T-helper 17 cell (primary cell): ENCODE results near the gene PACSIN1. TPM values are rescaled to one million over a fixed set of nuclear protein-coding genes. Genes with fewer than 3 reads are reported as not detected.

Experiments
- ATAC-seq: fragments of 150-1000 bp; cut with Tn5 transposase; 2 replicates; pipeline ENCODE4 v1.10.0; 2021; ENCODE audit warnings: mild to moderate bottlenecking, moderate library complexity
- DNase-seq, 3 donors: peaks; one replicate each; pipeline versions ENCODE4 v3.0.0 to v3.0.0-alpha.2; 2020 to 2021
- H3K9me3 ChIP-seq: one replicate; pipeline ENCODE4 v1.7.0; 2013; ENCODE audit warnings: low read length, mild to moderate bottlenecking; ENCODE audit not compliant: control insufficient read depth, poor library complexity, severe bottlenecking
- H3K27ac Mint-ChIP-seq: one replicate; pipeline ENCODE4 v1.8.0; 2022; ENCODE audit warnings: mild to moderate bottlenecking, moderate library complexity, mixed read lengths
- H3K27me3 Mint-ChIP-seq: one replicate; pipeline ENCODE4 v1.8.0; 2022; ENCODE audit warnings: mixed read lengths
- H3K36me3 Mint-ChIP-seq: one replicate; pipeline ENCODE4 v1.8.0; 2022; ENCODE audit warnings: low read depth, mixed read lengths
- H3K4me1 Mint-ChIP-seq: one replicate; pipeline ENCODE4 v1.8.0; 2022; ENCODE audit warnings: mild to moderate bottlenecking, mixed read lengths
- H3K4me3 Mint-ChIP-seq: one replicate; pipeline ENCODE4 v1.8.0; 2022; ENCODE audit warnings: mild to moderate bottlenecking, moderate library complexity, mixed read lengths
- total RNA-seq, 4 donors: library from RNA in 2 of 4; stranded (reverse) in 2 of 4; gene quantifications; one replicate each; pipeline ENCODE4 v1.2.3 and lab custom pipeline; 2022 to 2026

Gene PACSIN1
- total RNA-seq, 2 donors from 2014 or later: 0.40 to 0.50 TPM

DNA sequence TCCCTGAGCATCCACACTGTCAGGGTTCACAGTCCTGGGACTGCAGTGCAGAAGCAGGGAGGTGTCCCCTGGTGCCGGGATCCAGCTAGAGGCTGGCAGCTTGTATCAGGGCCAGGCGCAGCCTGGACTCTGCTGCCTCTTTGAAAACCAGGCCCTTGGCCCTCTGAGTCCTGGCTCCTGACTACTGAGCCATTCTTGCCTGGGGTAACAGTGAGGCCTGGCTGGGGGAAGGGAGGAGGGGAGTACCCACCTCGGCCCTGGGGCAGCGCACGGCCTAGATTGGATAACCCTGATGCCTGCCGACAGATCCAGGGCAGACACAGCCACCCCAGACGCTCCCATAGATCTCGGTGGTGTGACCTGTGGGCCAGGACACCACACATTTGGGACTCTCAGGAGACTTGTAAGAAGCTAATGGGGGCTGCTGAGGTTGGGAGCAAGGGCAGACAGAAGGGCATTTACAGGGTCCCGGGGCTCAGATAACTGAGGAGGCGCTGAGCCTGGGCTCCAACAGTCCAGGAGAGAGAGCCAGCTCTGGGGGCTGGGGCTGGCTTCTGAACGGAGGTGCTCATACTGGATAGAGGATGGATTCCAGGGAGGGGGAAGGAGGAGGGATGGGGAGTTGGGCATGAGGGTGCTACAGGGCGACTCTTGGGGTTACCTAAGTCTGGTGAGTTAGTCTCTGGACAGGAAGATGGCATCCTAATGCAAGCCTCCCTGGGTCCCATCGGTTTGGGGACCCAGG is 59.7 kb downstream of the PACSIN1 start:
- DNase-seq (no peak), ATAC-seq (no peak)
- Mint-ChIP-seq H3K27ac (no peak overlapping the region), H3K27me3 (no peaks in the 10 kb centered on the region), H3K4me3 (no peak overlapping the region), H3K36me3 (peaks cover 2% of the 10 kb centered on the region), H3K4me1 (peaks cover 2% of the 10 kb centered on the region)
- no peaks in the 10 kb centered on the region for H3K9me3 ChIP-seq

DNA sequence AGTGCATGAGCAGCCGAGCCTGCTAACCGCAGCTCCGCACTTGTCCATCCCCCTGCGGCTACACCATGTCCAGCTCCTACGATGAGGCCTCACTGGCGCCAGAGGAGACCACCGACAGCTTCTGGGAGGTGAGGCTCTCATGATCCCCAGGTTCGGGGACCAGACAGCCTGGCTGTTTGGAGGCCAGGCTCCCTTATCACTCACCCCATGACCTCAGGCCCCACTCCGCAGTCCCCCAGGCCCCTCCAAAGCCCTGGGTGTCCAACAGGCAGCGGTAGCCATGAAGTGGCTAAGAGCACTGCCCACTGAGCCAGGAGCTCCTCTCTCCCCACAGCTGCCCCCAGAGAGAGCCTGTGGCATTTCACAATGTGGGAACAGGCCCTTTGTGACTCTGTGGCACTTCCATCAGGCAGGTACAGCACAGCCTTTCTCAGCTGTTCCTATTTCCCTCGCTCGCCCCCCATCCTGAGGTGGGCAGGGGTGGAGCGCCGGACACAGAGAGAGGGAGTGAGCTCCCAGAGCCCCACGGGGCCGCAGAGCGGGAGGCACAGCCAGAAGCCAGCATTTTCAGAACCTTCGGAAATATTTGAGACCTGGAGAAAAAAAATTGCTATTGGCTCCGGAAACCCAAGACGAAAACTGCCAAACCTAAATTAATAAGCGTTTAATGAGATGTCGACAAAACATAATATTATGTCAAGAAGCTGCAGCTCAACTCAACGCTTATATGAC is 60.5 kb downstream of the PACSIN1 start:
- no peak overlapping the region for H3K27ac Mint-ChIP-seq
- H3K4me3 Mint-ChIP-seq: no peak overlapping the region
- H3K27me3 Mint-ChIP-seq: no peaks in the 10 kb centered on the region
- H3K9me3 ChIP-seq: no peaks in the 10 kb centered on the region
- H3K36me3 Mint-ChIP-seq: peaks cover 2% of the 10 kb centered on the region
- H3K4me1 Mint-ChIP-seq: peaks cover 2% of the 10 kb centered on the region
- no peak for ATAC-seq
- no peak for DNase-seq

DNA sequence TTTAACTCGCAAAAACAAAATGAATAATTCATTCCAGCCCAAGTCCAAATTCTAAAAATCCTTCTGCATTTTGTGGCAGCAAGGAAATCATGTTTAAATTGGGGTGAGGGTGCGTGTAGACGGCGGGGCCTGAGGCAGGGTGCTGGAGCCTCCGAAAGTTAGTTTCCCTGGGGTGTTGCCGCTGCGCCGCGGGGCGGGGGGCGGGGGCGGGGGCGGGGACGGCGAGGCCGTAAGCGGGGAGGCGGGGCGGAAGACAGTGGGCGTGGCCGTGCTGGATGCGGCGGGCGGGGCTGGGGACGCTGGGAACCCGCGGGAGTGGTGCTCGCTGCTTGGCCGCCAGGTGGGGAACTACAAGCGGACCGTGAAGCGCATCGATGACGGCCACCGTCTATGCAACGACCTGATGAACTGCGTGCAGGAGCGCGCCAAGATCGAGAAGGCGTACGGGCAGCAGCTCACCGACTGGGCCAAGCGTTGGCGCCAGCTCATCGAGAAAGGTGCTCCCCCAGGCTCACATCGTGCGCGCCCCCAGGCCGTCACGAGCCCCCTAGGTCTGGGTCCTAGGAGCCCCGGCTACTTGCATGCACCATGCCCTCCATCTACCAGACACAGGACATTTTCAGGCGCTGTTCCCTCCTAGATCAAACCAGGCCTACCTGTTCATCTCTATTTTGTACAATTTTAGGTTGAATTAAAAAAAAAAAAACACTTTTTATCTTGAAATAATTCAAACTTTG is 61.3 kb downstream of the PACSIN1 start:
- peaks cover 2% of the 10 kb centered on the region for H3K36me3 Mint-ChIP-seq

DNA sequence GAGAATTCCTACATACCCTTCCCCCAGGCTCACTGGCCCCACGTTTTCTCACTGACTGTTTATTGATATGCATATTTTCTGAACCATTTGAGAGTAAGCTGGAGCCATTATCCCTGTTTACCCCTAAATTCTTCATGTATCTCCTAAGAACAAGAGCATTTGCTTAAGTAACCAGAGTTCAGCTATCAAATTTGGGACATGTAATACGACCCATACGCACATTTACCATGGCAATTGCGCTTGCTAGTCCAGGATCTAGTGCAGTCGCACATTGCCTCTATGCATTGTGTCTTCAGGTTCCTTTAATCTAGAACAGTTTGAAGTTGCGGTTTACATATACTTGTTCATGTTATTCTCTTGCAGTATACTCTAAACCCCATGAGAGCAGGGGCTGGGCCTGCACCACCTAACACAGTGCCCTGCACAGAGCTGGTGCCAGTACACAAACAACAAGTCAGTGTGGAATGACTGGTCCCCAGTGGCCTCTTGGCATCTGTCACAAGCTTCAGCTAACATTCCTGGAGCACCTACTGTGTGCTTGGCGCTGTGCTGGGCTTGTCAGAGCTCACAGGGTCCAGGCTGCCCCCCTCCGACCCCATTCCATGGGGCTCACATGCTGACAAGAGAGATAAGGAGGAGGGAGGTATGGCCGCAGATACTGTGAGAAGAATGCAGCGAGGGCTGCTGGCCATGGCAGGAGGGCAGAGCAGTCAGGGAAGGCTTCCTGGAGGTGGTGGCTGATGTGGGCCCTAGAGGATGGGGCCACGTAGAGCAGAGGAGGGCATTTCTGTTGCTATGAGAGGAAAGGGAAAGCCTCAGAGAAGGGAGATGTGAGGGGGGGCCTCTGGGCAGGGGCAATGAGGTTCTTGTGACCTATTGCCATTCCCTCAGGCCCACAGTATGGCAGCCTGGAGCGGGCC is 62.1 kb downstream of the PACSIN1 start:
- H3K4me3 Mint-ChIP-seq: no peak overlapping the region
- ATAC-seq (no peak), DNase-seq (no peak)
- no peaks in the 10 kb centered on the region for H3K36me3 Mint-ChIP-seq
- no peaks in the 10 kb centered on the region for H3K9me3 ChIP-seq
- no peaks in the 10 kb centered on the region for H3K27me3 Mint-ChIP-seq
- H3K27ac Mint-ChIP-seq: no peak overlapping the region
- H3K4me1 Mint-ChIP-seq: peaks cover 2% of the 10 kb centered on the region

More for the DNA sequence above, 61.3 kb downstream of the PACSIN1 start:
- Mint-ChIP-seq H3K4me1 (peaks cover 2% of the 10 kb centered on the region), H3K27me3 (no peaks in the 10 kb centered on the region), H3K27ac (no peak overlapping the region), H3K4me3 (peak overlapping the region; percentile 49)
- ATAC-seq (peak; percentile 99), DNase-seq (peak; percentile 95 to 97 (median 96))
- no peaks in the 10 kb centered on the region for H3K9me3 ChIP-seq

DNA sequence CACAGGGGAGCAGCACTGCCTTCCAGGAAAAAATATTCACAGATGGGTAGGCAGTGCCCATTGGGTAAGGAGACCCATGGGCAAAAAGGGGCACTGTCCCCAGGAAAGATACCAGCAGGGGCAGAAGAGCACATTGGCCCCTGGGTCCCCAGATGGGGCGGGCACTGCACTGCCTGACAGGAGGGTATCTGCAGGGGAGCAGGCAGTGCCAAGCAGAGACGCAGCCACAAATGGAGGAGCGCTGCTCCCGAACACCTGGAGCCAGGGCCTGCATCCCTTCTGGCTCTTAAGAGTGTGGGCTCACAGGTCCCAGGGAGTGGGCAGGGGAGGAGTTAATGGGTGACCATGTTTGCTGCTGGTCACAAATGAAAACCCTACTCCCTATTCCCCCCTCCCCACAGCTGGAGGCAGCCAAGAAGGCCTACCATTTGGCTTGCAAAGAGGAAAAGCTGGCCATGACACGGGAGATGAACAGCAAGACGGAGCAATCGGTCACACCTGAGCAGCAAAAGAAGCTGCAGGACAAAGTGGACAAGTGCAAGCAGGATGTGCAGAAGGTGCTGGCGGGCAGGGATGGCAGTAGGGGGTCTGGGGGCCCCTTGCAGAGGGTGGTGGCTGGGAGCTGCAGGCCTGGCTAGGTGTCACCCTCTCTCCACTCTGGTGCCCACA is 63.3 kb downstream of the PACSIN1 start:
- H3K4me3 Mint-ChIP-seq: no peak overlapping the region
- H3K9me3 ChIP-seq: no peaks in the 10 kb centered on the region
- H3K27ac Mint-ChIP-seq: no peak overlapping the region
- no peaks in the 10 kb centered on the region for H3K27me3 Mint-ChIP-seq
- H3K36me3 Mint-ChIP-seq: no peaks in the 10 kb centered on the region
- no peak for DNase-seq
- H3K4me1 Mint-ChIP-seq: peaks cover 4% of the 10 kb centered on the region
- no peak for ATAC-seq

DNA sequence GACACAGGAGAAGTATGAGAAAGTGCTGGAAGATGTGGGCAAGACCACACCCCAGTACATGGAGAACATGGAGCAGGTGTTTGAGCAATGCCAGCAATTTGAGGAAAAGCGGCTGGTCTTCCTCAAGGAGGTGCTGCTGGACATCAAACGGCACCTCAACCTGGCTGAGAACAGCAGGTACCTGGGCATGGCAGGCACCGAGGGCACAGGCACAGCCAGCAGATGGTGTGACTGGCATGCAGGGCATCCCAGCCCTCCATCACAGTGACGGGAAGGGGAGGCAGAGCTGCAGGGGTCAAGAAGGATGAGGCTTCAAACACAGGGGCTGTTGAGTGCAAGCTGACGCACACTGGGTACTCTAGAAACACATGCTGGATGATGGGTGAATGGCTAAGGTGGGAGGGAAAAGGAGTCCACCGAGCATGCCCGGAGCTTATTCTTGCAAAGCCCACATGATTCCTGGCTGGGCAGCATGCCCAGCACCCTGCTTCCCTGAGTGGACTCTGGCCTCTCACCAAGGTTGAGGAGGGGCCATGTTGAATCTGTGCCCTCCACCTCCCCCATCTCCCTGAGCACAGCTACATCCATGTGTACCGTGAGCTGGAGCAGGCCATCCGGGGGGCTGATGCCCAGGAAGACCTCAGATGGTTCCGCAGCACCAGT is 63.9 kb downstream of the PACSIN1 start:
- Mint-ChIP-seq H3K27me3 (no peaks in the 10 kb centered on the region), H3K4me3 (no peak overlapping the region), H3K4me1 (peaks cover 4% of the 10 kb centered on the region), H3K36me3 (no peaks in the 10 kb centered on the region), H3K27ac (no peak overlapping the region)
- DNase-seq: no peak
- no peaks in the 10 kb centered on the region for H3K9me3 ChIP-seq
- no peak for ATAC-seq

DNA sequence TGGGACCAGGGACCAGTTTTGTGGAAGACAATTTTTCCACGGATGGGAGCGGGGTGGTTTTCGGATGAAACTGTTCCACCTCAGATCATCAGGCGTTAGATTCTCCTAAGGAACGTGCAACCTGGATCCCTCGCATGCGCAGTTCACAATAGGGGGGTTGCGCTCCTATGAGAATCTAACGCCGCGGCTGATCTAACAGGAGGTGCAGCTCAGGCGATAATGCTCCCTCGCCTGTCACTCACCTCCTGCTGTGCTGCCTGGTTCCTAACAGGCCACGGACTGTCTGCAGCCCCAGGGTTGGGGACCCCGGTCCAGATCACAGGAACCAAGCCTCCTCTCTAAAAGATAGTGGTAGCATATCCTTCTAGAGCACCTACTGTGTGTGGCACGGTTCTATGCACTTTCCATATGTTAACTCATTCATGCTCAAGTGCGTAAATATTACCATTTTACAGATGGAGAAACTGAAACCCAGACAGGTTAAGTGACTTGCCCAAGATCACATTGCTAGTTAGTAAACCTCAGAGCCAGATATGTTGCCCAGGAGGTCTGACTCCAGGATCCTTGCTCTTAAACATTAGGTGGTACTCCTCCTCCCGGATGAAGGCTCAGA is 65.0 kb downstream of the PACSIN1 start:
- Mint-ChIP-seq H3K27ac (no peak overlapping the region), H3K27me3 (no peaks in the 10 kb centered on the region), H3K4me3 (no peak overlapping the region), H3K36me3 (no peaks in the 10 kb centered on the region), H3K4me1 (peaks cover 4% of the 10 kb centered on the region)
- ATAC-seq (no peak), DNase-seq (no peak)
- H3K9me3 ChIP-seq: no peaks in the 10 kb centered on the region

DNA sequence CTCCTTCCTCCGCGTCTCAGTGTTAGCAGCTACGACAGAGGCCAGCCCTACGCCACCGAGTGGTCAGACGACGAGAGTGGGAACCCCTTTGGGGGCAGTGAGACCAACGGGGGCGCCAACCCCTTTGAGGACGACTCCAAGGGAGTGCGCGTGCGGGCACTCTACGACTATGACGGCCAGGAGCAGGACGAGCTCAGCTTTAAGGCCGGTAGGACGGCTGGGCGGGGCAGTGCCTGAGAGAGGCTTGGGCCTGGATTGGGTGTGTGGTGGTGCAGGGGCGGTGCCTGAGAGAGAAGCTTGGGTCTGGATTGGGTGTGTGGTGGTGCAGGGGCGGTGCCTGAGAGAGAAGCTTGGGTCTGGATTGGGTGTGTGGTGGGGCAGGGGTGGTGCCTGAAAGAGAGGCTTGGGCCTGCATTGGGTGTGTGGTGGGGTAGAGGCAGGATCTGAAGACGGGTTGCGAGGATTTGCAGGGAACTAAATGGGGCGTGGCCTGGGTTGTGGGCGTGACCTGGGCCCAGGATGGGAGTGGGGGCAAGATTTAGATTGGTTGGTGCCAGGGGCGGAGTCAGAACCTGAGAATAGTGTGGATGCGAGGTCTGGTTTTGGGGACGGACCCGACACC is 65.8 kb downstream of the PACSIN1 start:
- DNase-seq (peak in 1 of 3 donors; percentile 33), ATAC-seq (no peak)
- Mint-ChIP-seq H3K4me3 (no peak overlapping the region), H3K36me3 (no peaks in the 10 kb centered on the region), H3K27me3 (no peaks in the 10 kb centered on the region), H3K4me1 (peaks cover 4% of the 10 kb centered on the region), H3K27ac (no peak overlapping the region)
- H3K9me3 ChIP-seq: no peaks in the 10 kb centered on the region

DNA sequence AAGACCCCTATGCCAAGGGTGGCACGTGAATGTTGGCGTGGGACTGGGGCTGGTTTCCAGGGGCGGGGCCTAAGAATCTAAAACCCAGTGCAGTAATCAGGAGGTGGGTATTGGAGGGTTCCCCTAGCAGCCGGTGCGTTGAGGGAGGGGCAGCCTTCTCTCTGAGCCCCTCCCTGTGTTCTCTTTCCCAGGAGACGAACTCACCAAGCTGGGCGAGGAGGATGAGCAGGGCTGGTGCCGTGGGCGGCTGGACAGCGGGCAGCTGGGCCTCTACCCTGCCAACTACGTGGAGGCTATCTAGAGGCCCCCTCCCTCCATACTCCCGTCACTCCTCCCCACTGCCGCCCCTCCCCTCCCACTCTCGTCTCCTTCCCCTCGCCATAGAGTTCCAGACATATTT is 66.4 kb downstream of the PACSIN1 start:
- Mint-ChIP-seq H3K4me3 (no peak overlapping the region), H3K36me3 (no peaks in the 10 kb centered on the region), H3K27me3 (no peaks in the 10 kb centered on the region), H3K27ac (no peak overlapping the region), H3K4me1 (peaks cover 4% of the 10 kb centered on the region)
- no peak for ATAC-seq
- no peak for DNase-seq
- no peaks in the 10 kb centered on the region for H3K9me3 ChIP-seq

DNA sequence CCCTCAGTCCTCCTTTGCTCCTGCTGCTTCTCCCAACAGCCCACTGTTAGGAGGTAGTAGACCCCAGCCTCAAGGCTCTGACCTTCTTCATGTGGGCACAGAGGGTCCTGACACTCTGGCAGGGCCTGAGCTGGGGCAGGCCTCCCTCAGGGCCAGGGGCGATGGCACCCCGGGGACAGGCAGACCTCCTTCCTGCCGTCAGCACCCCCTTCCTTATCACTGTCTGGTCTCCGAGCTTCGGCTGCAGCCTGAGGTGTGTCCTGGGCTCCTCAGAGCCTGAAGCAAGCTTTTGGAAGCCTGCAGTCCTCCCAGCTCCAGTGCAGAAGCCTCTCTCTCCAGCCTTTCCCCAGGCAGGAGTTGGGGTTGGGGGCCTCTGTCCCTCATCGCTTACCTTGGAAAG is 68.3 kb downstream of the PACSIN1 start:
- Mint-ChIP-seq H3K36me3 (no peaks in the 10 kb centered on the region), H3K4me1 (peaks cover 2% of the 10 kb centered on the region), H3K27ac (no peak overlapping the region), H3K4me3 (no peak overlapping the region), H3K27me3 (no peaks in the 10 kb centered on the region)
- DNase-seq (no peak), ATAC-seq (no peak)
- H3K9me3 ChIP-seq: no peaks in the 10 kb centered on the region

DNA sequence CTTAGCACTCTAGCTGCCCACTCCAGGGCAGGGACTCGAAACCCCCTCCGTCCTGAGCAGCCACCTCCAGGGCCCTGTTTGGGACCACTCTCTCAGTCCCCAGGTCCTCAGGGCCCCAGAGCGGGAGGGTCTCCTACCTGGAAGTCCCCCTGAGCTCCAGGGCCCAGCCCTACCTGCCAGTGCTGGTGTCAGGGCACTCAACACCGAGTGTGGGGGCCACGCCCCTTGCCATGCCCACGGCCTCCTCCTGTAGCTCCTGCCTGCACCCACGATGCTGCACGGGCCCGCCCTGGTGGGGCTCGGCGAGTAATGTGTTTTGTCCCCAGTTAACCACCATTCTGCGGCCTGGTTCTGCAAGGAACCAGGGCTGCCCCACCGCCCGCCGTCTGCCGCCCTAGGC is 68.8 kb downstream of the PACSIN1 start:
- Mint-ChIP-seq H3K27me3 (no peaks in the 10 kb centered on the region), H3K27ac (no peak overlapping the region), H3K36me3 (no peaks in the 10 kb centered on the region), H3K4me1 (peaks cover 2% of the 10 kb centered on the region), H3K4me3 (no peak overlapping the region)
- ATAC-seq (no peak), DNase-seq (no peak)
- H3K9me3 ChIP-seq: no peaks in the 10 kb centered on the region
